ENCODE results near the gene CD302.
"Not testable (repeated sequence)": the region's sequence is repeated elsewhere in the genome, so short reads cannot be mapped to it uniquely, and the experiment has no call there.

The CD302 gene

DNA sequence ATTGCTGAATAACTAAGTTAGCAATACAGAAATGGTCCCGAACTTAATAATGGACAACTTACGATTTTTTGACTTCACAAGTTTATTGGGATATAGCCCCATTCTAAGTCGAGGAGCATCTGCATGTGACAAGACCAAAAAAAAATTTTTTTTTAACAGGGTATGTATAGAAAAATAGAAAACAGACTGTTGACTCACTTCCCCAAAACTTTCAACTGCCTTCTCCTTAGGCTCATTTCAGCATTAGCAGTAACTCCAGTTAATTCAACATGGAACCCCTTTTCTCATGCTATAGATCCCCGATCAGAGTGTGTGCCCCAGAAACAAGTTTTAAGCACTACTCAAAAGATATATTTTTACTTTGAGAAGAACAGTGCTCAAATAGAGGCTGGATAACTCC is 5.4 kb downstream of the CD302 start:
- DNase-seq = no peak

DNA sequence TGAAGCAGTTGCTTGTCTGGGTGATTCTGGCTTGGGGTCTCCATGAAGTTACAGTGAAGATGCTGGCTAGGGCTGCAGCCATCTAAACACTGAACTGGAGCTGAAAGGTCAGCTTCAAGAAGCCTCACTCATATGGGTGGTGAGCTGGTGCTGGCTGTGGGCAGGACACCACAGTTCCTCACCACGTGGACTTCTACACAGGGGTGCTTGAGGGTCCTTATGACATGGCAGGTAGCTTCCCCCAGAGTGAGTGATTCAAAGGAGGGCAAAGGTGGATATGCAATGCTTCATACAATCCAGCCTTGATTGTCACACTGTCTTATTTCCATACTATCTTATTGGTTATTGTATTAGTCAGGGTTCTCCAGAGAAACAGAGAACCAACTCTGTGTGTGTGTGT is 6.0 kb downstream of the CD302 start:
- DNase-seq = no peak

DNA sequence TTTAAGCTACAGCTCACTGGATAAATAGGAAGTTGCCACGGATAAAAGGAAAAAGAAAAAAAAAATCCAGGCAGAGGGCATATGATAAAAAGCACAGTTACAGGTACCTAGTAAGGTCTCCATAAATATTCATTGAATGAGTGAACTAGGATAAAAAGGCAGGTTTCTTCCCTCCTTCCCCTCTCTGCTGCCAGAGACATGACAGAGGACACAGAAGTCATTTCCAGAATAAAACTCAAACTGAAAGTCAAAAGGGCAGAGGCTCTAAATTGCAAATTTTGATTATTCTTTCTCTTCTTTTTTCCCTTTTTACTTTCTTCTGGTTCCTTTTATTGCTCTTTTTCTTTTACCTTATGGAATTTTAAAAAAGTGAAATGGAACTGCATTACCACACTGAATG is 7.7 kb downstream of the CD302 start:
- no peak for DNase-seq

DNA sequence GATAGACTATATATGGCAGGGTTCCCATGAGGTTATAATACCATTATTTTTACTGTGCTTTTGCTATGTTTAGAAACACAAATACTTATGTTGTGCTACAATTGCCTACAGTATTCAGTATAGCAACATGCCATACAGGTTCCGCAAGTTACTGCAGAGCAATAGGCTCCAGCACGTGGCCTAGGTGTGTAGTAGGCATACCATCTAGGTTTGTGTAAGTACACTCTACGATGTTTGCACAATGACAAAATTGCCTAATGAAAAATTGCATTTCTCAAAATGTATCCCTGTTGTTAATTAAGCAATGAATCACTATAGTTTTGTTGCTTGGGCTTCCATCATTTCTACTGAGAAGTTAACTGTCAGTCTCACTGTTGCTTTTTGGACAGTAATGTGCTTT is 9.8 kb downstream of the CD302 start:
- DNase-seq = no peak

DNA sequence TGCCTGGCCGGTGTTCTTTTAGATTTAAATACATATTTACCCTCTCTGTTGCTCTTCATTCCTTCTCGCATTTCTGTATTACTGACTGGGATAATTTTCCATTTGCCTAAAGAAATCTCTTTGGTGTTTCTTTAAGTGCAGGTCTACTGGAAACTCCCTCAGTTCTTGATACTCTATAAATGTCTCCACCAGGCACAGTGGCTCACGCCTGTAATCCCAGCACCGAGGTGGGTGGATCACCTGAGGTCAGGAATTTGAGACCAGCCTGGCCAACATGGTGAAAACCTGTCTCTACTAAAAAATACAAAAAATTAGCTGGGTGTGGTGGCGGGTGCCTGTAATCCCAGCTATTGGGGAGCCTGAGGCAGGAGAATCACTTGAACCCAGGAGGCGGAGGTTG is 10.4 kb downstream of the CD302 start:
- not testable (repeated sequence) for DNase-seq

DNA sequence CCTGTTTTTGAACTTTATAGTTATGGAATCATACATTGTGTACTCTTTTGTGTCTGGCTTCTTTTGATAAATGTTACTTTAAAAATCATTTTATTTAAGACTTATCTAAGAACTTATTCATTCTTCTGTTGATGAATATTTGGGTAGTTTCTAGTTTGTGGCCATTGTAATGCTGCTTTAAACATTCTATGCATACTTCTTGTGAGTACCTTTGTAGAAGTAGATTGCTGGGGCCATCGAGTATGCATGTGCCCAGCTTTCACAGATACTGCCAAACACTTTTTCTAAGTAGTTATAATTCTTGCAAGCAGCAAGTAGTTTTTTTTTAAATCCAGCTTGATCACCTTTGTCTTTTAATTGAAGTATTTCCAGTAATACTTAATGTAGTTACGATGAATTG is 11.1 kb downstream of the CD302 start:
- DNase-seq = no peak

DNA sequence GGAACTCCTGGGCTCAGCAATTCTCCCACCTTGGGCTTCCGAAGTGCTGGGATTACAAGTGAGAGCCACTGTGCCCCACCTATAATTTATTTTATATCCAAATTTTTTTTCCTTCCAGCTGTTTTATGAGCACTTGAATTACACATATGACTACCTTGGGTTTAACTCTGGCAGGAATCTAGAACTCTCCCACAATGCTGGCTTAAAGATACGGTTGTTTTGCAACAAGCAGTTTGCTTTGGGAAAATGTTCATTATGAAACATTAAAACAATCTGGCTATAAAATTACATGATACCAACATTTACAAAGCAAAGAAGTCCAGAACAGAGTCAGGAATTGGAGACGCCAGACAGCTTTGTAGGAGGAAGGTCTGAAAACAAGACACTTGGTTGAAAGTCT is 12.8 kb downstream of the CD302 start:
- no peak for DNase-seq

DNA sequence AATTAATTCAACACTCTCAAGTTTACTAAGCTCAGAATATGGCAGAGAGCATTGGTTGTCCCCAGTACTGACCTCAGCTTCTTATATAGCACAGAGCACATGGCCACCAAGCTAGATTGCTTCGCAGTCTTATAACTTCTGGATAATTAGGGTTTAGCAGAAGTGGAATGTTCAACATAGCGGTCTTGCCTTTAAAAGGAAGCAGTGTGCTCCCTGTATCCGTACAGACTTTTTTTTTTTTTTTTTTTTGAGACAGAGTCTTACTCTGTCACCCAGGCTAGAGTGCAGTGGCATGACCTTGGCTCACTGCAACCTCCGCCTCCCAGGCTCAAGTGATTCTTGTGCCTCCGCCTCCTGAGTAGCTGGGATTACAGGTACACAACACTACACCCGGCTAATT is 13.3 kb downstream of the CD302 start:
- DNase-seq = not testable (repeated sequence)

DNA sequence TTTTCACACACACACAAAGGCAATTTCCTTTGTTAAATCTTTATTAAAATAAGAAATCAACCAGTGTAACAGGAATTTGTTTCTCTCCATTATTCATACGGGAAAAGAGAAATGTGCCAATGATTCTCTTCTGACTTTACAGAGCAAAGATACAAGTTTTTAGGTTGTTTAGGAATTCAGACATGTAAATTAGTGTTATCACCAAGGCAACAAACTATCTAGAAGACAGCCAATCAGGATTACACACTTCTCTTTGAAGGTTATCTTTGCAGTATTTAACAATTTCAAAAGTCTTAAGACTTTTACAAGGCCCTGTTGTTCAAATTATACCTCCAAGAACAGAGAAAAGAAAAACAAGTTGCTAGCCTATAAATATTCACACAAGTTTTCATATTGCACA is 14.5 kb downstream of the CD302 start:
- DNase-seq = no peak

DNA sequence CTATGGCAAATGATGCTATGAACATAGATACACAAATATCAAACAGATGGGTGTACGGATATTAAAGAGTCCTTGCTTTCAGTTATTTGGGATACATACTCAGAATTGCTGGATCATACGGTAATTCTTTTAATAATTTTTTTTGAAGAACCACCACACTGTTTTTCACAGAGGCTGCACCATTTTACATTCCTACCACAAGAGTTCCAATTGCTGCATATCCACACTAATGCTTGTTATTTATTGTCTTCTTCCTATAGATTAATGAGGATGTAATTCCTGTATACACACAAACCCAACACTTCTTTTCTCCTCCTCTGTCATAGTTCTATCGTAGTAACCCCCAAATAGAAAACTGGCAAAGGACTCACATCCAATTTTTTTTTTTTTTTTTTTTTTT is 21.7 kb downstream of the CD302 start:
- DNase-seq = no peak

DNA sequence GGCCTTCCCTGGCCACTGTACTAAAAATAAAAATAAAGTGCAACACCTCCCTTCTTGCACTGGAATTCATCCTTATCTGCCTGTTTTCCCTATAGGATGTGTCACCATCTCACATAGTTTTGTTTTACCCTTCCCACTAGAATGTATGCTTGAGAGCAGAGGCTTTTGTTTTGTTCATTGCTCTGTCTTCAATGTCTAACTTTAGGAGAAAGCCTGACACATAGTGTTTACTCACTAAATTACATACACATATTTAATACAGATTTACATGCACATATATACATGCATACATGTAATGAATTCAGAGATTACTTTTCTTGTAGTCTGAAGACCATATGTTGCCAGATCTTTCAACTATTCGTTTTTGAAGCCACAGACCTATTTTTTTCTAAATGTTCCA is 23.0 kb downstream of the CD302 start:
- DNase-seq = no peak

DNA sequence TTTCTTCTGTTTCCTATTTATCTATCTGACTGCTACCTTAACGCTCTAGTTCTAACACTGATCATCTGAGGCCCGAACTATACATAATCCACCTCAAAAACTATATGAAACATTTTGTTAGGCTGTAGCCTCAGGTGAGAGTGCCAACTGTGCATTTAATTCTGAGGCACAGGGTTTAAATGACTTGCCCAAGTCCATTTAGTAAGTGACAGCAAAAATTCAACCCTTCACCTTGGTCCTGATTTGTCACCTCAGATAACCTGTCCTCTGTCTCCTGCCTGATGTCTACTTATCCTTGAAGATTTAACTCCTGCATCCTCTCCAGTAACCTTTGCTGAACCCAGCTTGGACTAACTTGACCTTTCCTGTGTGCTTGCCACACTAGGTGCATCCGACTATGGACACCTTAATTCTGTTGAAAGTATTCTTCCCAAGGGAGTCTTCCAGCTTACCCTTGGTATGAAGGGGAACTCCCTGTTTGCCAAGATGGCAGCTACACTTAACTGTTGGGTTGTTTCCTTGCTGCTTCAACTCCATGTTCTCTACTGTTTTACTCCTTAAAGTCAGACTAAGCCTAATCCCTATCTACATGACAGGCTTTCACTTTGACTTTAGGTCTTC is 23.5 kb downstream of the CD302 start:
- DNase-seq = peak; percentile 24

DNA sequence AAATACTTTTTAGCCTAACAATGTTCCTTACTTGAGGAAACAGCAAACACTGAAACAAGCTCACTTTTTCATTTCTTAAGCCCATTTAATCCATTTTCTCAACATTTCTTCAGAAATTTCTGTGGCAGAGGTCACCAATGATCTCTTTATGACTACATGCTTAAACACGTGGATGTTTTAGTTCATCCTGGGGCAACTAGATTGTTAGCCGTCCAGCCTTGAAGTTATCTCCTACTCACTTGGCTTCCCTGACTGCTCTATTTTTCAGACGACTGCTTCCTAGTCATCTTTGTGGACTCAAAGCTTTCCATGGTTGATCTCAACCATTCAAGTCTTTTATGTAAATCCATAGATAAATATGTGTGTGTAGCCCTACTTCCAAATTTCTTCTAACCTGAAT is 24.1 kb downstream of the CD302 start:
- DNase-seq = peak; percentile 30

DNA sequence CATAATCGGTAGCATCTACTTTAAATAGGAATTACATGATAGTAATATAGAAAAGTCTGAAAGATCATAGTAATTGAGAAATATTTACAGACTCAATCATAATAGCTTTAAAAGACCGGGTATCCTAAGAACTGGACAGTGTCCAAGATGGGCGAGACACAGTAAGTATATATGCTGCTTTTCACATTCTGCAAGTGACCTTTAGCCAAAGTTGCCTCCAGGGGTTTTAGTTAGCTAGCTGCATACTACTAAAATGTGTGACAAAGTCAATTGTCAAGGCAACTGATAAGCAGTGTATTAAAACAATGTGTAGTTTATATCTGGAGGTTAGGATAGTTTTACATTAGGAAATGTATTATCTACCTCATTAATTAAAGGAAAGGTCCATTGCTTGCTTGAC is 24.6 kb downstream of the CD302 start:
- DNase-seq = peak; percentile 56

DNA sequence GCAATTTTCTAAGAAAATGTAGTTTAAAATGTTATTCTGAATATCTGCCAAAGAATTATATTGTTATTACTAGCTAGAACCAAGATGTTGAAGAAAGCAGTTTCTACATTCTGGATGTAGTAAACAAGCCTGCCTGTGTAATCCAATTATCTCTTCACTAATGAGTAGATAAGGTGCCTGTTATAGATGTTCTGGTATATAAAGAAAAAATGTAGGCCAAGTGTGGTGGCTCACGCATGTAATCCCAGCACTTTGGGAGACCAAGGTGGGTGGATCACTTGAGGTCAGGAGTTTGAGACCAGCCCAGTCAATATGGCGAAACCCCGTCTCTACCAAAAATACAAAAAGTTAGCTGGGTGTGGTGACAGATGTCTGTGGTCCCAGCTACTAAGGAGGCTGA is 28.9 kb downstream of the CD302 start:
- no peak for DNase-seq

DNA sequence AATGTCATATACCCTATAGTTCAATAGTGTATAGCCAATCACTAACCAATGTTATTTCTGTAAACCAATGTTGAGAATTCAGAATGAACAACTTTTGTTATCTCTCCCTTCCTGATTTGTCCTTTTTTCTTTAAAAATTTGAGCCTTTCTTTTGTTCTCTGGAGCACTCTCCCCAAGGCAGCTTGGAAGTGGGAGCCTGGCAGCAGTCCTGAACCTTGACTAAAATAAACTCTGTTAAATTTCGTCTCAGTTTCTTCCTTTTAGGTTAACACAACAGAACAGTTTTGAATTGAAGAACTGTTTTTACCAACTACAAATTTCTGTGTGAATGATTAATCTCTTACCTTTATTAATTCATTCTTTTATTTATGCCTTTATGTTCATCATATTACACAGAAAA is 35.9 kb downstream of the CD302 start:
- no peak for DNase-seq

DNA sequence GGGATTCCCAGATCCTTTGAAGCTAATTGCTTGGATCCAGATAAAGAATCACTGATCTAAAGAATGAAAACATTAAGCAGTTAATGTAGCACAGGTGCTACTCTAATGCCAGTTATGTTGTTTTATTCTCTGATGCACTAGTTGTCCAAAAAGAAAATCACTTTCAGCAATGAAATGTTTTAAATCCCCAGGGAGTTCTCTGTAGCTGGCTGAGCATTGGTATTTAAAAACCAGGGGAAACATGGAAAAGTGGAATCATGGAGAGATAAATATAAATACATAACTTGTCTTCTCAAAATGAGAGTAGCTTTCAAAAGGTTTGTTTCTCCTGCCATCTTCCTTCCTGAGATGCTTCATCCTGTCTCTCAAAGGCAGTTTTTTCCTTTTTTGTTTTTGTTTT is 37.7 kb downstream of the CD302 start:
- no peak for DNase-seq

DNA sequence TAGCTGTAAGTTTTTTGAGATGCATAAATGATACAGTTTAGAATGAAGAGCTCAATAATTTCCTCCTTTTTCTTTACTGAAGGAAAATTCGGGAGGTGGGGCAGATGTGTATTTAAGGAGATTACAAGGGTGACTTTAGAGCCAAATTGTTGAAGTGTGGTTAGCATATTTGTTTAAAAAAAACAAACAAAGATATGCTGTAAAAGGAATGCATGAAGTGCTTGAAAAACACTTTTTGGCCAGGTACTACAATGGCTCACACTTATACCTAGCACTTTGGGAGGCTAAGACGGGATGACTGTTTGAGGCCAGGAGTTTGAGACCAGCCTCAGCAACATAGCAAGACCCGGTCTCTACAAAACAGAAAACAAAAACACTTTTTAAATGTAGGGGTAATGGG is 38.4 kb downstream of the CD302 start:
- DNase-seq = no peak

DNA sequence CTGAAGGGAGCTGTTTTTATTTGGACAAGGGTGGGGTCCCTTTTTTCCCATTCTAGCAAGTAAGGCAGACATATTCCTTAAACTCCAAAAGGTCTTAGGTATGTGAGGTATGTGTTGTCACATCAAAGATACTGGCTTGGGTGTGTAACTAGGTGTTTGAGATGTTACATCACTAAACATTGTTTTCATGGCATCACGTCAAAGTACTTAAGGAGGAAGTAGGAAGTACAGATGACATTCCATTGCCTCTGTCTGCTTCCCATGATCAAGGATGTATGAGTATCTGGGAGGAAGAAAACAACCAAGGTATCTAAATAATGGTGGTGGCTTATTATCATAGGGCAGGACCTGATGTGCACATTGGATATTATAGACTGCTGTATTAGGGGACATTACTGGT is 39.3 kb downstream of the CD302 start:
- peak; percentile 69 for DNase-seq

DNA sequence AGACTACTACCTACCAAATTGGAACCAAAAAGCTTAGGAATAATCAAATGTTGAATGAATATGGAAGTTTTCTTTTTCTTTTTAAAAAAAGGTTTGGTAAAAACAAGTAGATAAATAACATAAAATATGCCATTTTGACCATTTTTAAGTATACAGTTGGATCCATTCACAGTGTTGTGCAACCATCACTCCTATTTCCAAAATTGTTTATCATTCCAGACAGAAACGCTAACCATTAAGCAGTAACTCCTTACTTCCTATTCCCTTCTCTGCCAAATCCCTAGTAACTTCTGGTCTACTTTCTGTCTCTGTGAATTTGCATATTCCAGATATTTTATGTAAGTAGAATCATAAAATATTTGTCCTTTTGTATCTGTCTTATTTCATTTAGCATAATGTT is 39.8 kb downstream of the CD302 start:
- no peak for DNase-seq

DNA sequence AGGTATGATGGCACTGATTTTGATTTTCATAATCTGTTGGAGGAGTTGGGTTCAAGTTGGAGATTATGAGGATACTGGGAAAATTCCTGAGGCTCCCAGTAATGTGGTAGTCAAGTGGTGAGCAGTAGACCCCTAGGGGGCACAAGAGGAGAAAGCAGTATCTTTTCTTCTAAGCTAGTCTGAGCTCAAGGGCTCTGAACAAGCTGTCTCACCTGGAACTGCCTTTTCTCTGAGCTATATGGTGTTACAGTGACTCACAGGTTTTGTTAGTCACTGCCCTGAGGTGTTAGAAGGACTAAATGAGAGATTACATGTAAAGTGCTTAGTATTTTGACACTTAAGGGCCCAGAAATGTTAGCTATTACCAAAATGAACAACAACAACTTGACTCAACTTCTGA is 42.2 kb downstream of the CD302 start:
- peak; percentile 96 for DNase-seq

DNA sequence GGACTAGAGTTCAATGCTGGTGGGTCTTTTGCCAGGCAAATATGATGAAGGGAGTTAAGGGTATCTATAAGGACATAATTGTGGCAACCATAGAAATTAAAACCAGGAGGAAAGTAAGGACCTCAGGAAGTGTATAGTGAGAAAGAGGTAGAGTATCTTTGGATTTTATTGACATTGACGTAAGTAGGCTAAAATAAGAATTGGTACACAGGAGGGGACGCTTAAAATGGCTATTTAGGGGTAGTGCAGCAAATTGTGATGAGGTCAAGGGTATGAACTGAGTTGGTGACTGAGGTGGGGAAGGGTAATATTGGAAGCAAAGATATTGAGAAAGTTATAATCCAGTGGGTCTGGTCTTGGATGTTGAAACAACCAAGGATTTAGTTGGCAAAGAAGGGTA is 43.0 kb downstream of the CD302 start:
- no peak for DNase-seq

DNA sequence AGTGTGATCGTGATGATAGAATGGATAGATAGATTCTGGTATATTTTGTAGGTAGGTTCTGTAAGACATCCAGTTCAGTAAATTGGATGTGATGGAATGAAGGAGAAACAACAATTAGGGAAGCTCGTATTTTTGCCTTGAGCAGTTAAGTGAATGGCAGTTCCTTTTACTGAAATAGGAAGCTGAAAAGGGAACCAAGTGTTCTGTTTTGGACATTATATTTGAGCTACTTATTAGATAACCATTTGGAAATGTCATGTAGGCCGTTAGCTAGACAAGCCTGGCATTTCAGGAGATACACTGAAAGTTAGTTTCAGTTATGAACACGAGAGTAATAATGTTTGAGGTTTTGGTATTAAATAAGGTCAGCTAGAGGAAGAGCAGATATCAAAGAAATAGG is 44.2 kb downstream of the CD302 start:
- DNase-seq = no peak

DNA sequence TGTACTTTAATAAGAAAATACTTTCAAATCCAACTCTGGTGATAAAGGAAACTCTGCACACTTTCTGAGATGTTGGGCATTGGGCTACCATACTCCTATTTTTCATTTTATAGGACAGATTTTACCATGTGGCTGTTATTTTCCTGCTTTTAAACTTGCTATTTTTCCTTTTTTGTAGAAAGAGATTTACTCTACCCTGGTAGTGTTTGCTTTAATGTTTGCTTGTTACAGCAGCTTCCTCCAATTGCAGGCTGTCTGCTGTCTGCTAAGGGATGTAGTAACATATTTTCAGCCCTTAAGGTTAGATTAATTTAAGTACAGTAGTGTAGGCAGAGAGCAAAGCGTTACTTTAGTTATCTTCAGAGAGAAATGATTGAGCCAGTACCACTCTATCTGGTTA is 47.1 kb downstream of the CD302 start:
- no peak for DNase-seq

DNA sequence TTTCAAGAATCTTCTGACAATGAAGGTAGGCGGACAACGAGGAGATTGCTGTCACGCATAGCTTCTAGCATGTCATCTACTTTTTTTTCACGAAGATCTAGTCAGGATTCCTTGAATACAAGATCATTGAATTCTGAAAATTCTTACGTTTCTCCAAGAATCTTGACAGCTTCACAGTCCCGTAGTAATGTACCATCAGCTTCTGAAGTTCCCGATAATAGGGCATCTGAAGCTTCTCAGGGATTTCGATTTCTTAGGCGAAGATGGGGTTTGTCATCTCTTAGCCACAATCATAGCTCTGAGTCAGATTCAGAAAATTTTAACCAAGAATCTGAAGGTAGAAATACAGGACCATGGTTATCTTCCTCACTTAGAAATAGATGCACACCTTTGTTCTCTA is 49.9 kb downstream of the CD302 start:
- no peak for DNase-seq

DNA sequence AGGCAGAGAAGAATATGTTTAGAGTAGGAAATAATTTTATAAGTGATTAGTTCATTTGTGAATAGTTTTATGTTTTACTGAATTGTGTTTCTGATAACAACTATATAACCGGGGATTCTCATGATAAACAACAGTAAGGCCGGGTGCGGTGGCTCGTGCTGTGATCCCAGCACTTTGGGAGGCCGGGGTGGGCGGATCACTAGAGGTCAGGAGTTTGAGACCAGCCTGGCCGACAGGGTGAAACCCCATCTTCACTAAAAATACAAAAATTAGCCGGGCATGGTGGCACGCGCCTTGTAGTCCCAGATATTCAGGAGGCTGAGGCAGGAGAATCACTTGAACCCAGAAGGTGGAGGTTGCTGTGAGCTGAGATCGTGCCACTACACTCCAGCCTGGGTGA is 52.8 kb downstream of the CD302 start:
- DNase-seq = not testable (repeated sequence)

Data from NCI-H226 (cell line).